Motor neuron (in vitro differentiated cells): ENCODE data around the gene MRPL17. TPM values are rescaled to one million over a fixed set of nuclear protein-coding genes. Genes with fewer than 3 reads are reported as not detected.

Source experiments
- ATAC-seq, 8 experiments: fragments of 200-7000 bp; cut with Tn5 transposase; replicated peaks in 6 of 8; 2 replicates each; pipeline ENCODE4 v1.8.0; 2021; ENCODE audit warnings: mild to moderate bottlenecking in 8 of 8, moderate library complexity in 8 of 8
- H3K27ac ChIP-seq, 2 donors: fragments of 250-450 bp; sonication (Bioruptor Pico); 2 replicates each; pipeline ENCODE4 v1.9.0; 2021; ENCODE audit warnings: antibody characterized with exemption in 2 of 2, mild to moderate bottlenecking in 2 of 2, moderate library complexity in 1 of 2
- H3K4me1 ChIP-seq, 2 donors: fragments of 250-450 bp; sonication (Bioruptor Pico); replicated peaks in 1 of 2; 2 replicates each; pipeline ENCODE4 v1.6.1; 2021; ENCODE audit warnings: antibody characterized with exemption in 2 of 2, mild to moderate bottlenecking in 2 of 2, moderate library complexity in 1 of 2
- H3K4me3 ChIP-seq, 5 donors: fragments of 250-450 bp; sonication (Bioruptor Pico); 2 replicates each; pipeline ENCODE4 v1.9.0; 2021; ENCODE audit warnings: antibody characterized with exemption in 5 of 5, mild to moderate bottlenecking in 5 of 5, moderate library complexity in 4 of 5
- WGBS, 10 experiments: fragments of 450-650 bp; shearing (Covaris generic); methylation state at CpG; one replicate each; pipeline ENCODE4 v1.0.0; 2022; 5-methylcytosine and 5-hydroxymethylcytosine counted together
- in situ Hi-C, 9 experiments: fragments of 400-800 bp; cut with MboI; loops; one replicate each; pipeline ENCODE4 v1.15.0; 2021; ENCODE audit warnings: low sequenced_read_pairs in 9 of 9, low pct_unique_long_range_greater_than_20kb in 2 of 9; ENCODE audit not compliant: unreplicated experiment in 9 of 9
- total RNA-seq, 8 experiments: library from RNA; unstranded; fragments of 300-600 nt; gene quantifications; 2 replicates each; pipeline versions ENCODE4 v1.2.3 to v1.2.4, GENCODE V29; 2022

The MRPL17 gene
- total RNA-seq, 8 experiments from 2014 or later, result 39.8 to 118 (median 56.9) TPM

GRCh38 chr11:6633422-6634408, 49.4 kb downstream of the MRPL17 start:
- WGBS, 10 experiments, result 80 to 100% (median 95%) methylated on average over 1 to 7 of the region's 16 CpGs; no CpG with 5 or more reads in 2 of the 10 experiments
- H3K4me1 ChIP-seq, result peaks cover 22 to 30% of the 10 kb centered on the region in 2 donors
- in situ Hi-C loops, result no loop called here
- no peak for ATAC-seq
- no peak overlapping the region for H3K27ac ChIP-seq
- no peak overlapping the region for H3K4me3 ChIP-seq

DNA sequence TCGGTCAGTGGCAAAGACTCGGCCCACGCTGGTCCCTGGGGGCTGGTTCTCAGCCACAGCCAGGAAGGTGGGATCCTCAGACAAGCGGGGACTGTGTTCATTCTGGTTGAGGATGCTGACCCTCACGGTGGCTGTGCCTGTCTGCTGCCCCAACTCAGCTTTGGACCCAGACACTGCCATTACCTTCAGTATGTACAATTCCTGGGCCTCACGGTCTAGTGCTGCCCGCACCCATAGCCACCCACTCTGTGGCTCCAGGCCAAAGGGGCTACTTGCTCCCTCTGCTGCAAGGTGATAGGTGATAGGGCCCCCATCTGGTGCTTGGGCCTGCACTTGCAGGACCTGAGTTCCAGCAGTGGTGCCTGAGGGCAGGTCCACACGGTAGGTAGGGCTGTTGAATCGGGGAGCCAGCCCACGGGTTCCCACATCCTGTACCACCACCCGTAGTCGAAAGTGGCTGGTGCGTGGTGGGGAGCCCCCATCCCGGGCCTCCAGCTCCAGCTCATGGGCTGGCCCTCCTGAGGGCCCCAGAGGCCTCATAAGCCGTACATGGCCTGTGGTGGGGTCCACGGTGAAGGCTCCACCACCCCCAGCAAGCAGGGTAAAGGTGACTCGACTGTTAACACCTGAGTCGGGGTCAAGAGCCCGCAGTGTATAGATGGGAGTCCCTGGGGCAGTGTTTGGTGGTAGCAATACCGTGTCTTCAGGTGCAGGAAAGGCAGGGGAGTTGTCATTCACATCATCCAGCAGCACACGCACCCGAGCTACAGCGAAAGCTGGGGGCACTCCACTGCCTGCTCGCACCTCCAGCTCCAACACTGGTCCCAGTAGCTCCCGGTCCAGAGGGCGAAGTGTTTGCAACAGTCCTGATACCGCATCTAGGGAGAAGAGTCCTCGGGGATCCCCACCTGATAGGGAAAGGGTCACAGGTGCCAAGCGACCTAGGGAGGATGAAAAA, 50.7 kb downstream of the MRPL17 start:
- Histone ChIP-seq H3K27ac (no peak overlapping the region), H3K4me3 (no peak overlapping the region), H3K4me1 (peaks cover 18 to 26% of the 10 kb centered on the region in 2 donors)
- WGBS, 10 experiments, result 60 to 93% (median 87%) methylated on average over 1 to 11 of the region's 29 CpGs; no CpG with 5 or more reads in 2 of the 10 experiments
- in situ Hi-C loops, result no loop called here
- no peak for ATAC-seq

DNA sequence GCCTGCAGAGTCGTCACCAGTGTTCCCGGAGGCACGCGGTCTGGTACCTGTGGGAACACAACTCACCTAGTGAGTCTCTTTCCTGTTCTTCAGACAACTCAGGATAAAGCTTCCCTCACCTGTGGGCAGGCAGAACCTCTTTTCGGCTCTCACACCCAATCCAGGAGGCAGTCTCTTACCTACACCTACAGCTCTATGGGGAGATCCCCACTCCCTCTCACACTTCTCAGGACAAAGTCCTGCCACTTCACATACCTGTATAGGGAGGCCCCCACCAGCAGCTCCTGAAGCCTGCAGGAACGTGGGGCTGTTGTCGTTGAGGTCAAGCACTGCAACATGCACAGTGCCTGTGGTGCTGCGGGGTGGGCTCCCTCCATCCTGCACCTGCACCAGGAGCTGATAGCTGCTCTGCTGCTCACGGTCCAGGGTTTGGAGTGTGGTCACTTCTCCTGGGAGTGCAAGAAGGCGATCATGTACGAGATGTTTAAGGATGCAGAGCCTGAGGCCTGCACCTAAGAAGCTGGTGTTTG, 51.7 kb downstream of the MRPL17 start:
- in situ Hi-C loops, result no loop called here
- peaks cover 16 to 19% of the 10 kb centered on the region in 2 donors for H3K4me1 ChIP-seq
- WGBS, 10 experiments, result 89 to 100% (median 100%) methylated on average over 1 to 4 of the region's 11 CpGs; no CpG with 5 or more reads in 5 of the 10 experiments
- no peak overlapping the region for H3K27ac ChIP-seq
- H3K4me3 ChIP-seq, result no peak overlapping the region
- ATAC-seq, result no peak

DNA sequence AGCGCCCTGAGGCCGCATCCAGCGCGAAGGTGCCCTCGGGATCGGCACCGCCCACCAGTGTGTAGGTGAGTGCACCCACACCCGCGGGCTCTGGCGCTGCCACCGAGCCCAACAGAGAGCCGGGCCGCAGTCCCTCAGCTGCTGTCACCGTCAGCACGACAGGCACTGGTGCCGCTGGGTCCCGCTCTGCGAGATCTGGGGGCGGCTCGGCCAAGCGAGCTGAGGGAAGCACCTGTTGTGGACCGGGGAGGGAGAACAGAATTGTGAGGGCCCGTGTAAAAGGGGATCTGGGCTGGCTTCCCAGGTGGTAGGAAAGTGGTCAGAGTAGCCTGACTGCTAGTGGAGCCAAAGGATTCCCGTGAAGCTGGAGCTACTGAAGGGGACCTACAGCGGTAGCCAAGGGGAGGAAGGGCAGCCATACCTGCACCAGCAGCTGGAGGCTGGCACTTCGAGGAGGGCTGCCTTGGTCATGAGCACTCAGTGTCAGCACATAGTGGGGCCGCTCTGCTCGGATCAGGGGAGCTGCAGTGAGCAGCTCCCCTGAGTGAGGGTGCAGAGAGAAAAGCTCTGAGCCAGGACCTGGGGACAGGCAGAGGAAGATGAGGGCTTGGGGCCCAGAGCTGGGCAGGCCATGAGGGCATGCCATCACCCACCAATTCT, 52.4 kb downstream of the MRPL17 start:
- Histone ChIP-seq H3K4me1 (peaks cover 9 to 12% of the 10 kb centered on the region in 2 donors), H3K4me3 (no peak overlapping the region), H3K27ac (no peak overlapping the region)
- no peak for ATAC-seq
- in situ Hi-C loops, result no loop called here
- 60 to 100% (median 99%) methylated on average over 1 to 22 of the region's 28 CpGs; no CpG with 5 or more reads in 3 of the 10 experiments for WGBS, 10 experiments

Other genes with a start within 250 kb of the MRPL17 start
- gene HPX, start 242.4 kb downstream of the MRPL17 start, total RNA-seq, result 1 to 10 TPM in 6 of 8 experiments, under 1 TPM in 2; 0.45 to 6.3 (median 1.2) TPM
- 10 to 100 TPM in 6 of 8 experiments, 1 to 10 TPM in 2; 5.8 to 30.3 (median 19.5) TPM for gene TRIM3, start 209.4 kb downstream of the MRPL17 start, total RNA-seq
- gene ARFIP2, start 202.0 kb downstream of the MRPL17 start, total RNA-seq, result 10 to 100 TPM; 36.8 to 63.4 (median 57.2) TPM
- 10 to 100 TPM; 18.4 to 46.1 (median 31.6) TPM for gene TIMM10B, start 201.8 kb downstream of the MRPL17 start, total RNA-seq
- 10 to 100 TPM in 4 of 8 experiments, 1 to 10 TPM in 4; 4.5 to 23.6 (median 10.0) TPM for gene DNHD1, start 186.1 kb downstream of the MRPL17 start, total RNA-seq
- gene RRP8, start 79.7 kb downstream of the MRPL17 start, total RNA-seq, result 10 to 100 TPM; 13.9 to 21.7 (median 17.2) TPM
- 10 to 100 TPM; 47.9 to 93.5 (median 68.2) TPM for gene ILK, start 79.6 kb downstream of the MRPL17 start, total RNA-seq
- gene TAF10, start 71.1 kb downstream of the MRPL17 start, total RNA-seq, result 100 to 1,000 TPM in 4 of 8 experiments, 10 to 100 TPM in 4; 64.9 to 163 (median 105) TPM
- gene TPP1, start 63.9 kb downstream of the MRPL17 start, total RNA-seq, result 100 to 1,000 TPM in 1 of 8 experiments, 10 to 100 TPM in 4, 1 to 10 TPM in 3; 5.2 to 174 (median 23.3) TPM
- gene DCHS1, start 27.5 kb downstream of the MRPL17 start, total RNA-seq, result 10 to 100 TPM in 5 of 8 experiments, 1 to 10 TPM in 3; 3.9 to 45.4 (median 24.3) TPM
- gene OR2AG2, start 88.6 kb upstream of the MRPL17 start, total RNA-seq, result 1 to 10 TPM in 1 of 8 experiments, under 1 TPM in 7; 0.05 to 1.3 (median 0.35) TPM
- gene OR2AG1, start 99.7 kb upstream of the MRPL17 start, total RNA-seq, result 1 to 10 TPM in 1 of 8 experiments, under 1 TPM in 7; 0.05 to 1.7 (median 0.28) TPM
- gene OR6A2, start 116.3 kb upstream of the MRPL17 start, total RNA-seq, result 1 to 10 TPM in 1 of 8 experiments, under 1 TPM in 7; 0.08 to 1.3 (median 0.28) TPM
- gene OR10A5, start 162.3 kb upstream of the MRPL17 start, total RNA-seq, result 1 to 10 TPM in 2 of 8 experiments, under 1 TPM in 3, not detected in 3; 0.16 to 1.8 (median 0.76) TPM
- 1 to 10 TPM in 1 of 8 experiments, under 1 TPM in 6, not detected in 1; 0.05 to 1.3 (median 0.50) TPM for gene OR10A2, start 179.7 kb upstream of the MRPL17 start, total RNA-seq
- 1 to 10 TPM in 1 of 8 experiments, under 1 TPM in 4, not detected in 3; 0.22 to 1.6 (median 0.81) TPM for gene OR10A4, start 193.3 kb upstream of the MRPL17 start, total RNA-seq
- 1 to 10 TPM in 3 of 8 experiments, under 1 TPM in 3, not detected in 2; 0.11 to 1.6 (median 0.88) TPM for gene OR2D2, start 209.2 kb upstream of the MRPL17 start, total RNA-seq
- gene OR2D3, start 237.7 kb upstream of the MRPL17 start, total RNA-seq, result 1 to 10 TPM in 2 of 8 experiments, under 1 TPM in 2, not detected in 4; 0.52 to 3.0 (median 1.1) TPM
- gene ZNF215, start 243.1 kb upstream of the MRPL17 start, total RNA-seq, result 10 to 100 TPM in 1 of 8 experiments, 1 to 10 TPM in 7; 2.5 to 12.3 (median 3.2) TPM